ENCODE results near the gene SP6. TPM values are rescaled to one million over a fixed set of nuclear protein-coding genes. Genes with fewer than 3 reads are reported as not detected.

SP6 gene
- total RNA-seq, 2 donors from 2014 or later, result 0.16 to 0.23 TPM

- ATAC-seq, result peak; percentile 95 to 98
- H3K27ac Mint-ChIP-seq, result peak within 1 kb of the TSS; percentile 89
- H3K9me3 Mint-ChIP-seq, result no peaks in the 10 kb centered on the region
These were observed 19.7 kb downstream of the SP6 start, which contains the start of the genes LRRC46 and MRPL10 for GRCh38 chr17:47831003-47831933. LRRC46 (plus strand) TSS chr17:47831670; CDS start chr17:47831990, 320 bp downstream. MRPL10 (minus strand) TSS chr17:47831541; CDS start chr17:47831511, 30 bp downstream.

GRCh38 chr17:47830396-47831002 lies 20.5 kb downstream of the SP6 start:
- no peaks in the 10 kb centered on the region for H3K9me3 Mint-ChIP-seq
- peak overlapping the region; percentile 89 for H3K27ac Mint-ChIP-seq
- ATAC-seq (no peak), DNase-seq (ENCODE audit: low spot score in 2 of 2) (no peak)
- peaks cover 14 to 15% of the 10 kb centered on the region in 2 donors for H3K36me3 Mint-ChIP-seq

More at GRCh38 chr17:47831003-47831933, 19.7 kb downstream of the SP6 start, which contains the start of the genes LRRC46 and MRPL10:
- H3K36me3 Mint-ChIP-seq, result peaks cover 11 to 15% of the 10 kb centered on the region in 2 donors
- DNase-seq (ENCODE audit: low spot score in 2 of 2), result peak; percentile 91 to 93

- Mint-ChIP-seq H3K27ac (peak overlapping the region; percentile 66 to 89), H3K36me3 (peaks cover 14 to 15% of the 10 kb centered on the region in 2 donors), H3K9me3 (no peaks in the 10 kb centered on the region)
- ATAC-seq (peak in 1 of 2 donors; percentile 14), DNase-seq (ENCODE audit: low spot score in 2 of 2) (no peak)
These were observed 21.1 kb downstream of the SP6 start for GRCh38 chr17:47829870-47830269.

GRCh38 chr17:47823519-47823918 lies 27.4 kb downstream of the SP6 start:
- Mint-ChIP-seq H3K9me3 (no peaks in the 10 kb centered on the region), H3K36me3 (peaks cover 5 to 8% of the 10 kb centered on the region in 2 donors), H3K27ac (peak overlapping the region in 1 of 2 donors; percentile 22)
- ATAC-seq (no peak), DNase-seq (ENCODE audit: low spot score in 2 of 2) (no peak)

- ATAC-seq (no peak), DNase-seq (ENCODE audit: low spot score in 2 of 2) (no peak)
- H3K9me3 Mint-ChIP-seq, result no peaks in the 10 kb centered on the region
- peaks cover 0 to 8% of the 10 kb centered on the region in 2 donors for H3K36me3 Mint-ChIP-seq
- H3K27ac Mint-ChIP-seq, result peak overlapping the region in 1 of 2 donors; percentile 93
These were observed 28.2 kb downstream of the SP6 start for GRCh38 chr17:47822785-47823184.

- ATAC-seq, result peak; percentile 97 to 99
- peak; percentile 67 to 86 for DNase-seq (ENCODE audit: low spot score in 2 of 2)
- Mint-ChIP-seq H3K36me3 (peaks cover 0 to 7% of the 10 kb centered on the region in 2 donors), H3K9me3 (no peaks in the 10 kb centered on the region), H3K27ac (peak within 1 kb of the TSS; percentile 86 to 93)
These were observed 29.3 kb downstream of the SP6 start, which contains the start of gene OSBPL7 for GRCh38 chr17:47821424-47822391. OSBPL7 (minus strand) TSS chr17:47821794; CDS start chr17:47820278, 1,516 bp downstream.

- peak overlapping the region; percentile 86 to 93 for H3K27ac Mint-ChIP-seq
- no peaks in the 10 kb centered on the region for H3K9me3 Mint-ChIP-seq
- ATAC-seq (peak in 1 of 2 donors; percentile 1), DNase-seq (ENCODE audit: low spot score in 2 of 2) (no peak)
- H3K36me3 Mint-ChIP-seq, result no peaks in the 10 kb centered on the region
These were observed 29.9 kb downstream of the SP6 start for GRCh38 chr17:47821031-47821423.

GRCh38 chr17:47820033-47820789 lies 30.8 kb downstream of the SP6 start:
- DNase-seq (ENCODE audit: low spot score in 2 of 2) (no peak), ATAC-seq (no peak)
- peak overlapping the region; percentile 82 to 93 for H3K27ac Mint-ChIP-seq
- no peaks in the 10 kb centered on the region for H3K9me3 Mint-ChIP-seq
- no peaks in the 10 kb centered on the region for H3K36me3 Mint-ChIP-seq

- Mint-ChIP-seq H3K9me3 (no peaks in the 10 kb centered on the region), H3K36me3 (no peaks in the 10 kb centered on the region), H3K27ac (no peak overlapping the region)
- DNase-seq (ENCODE audit: low spot score in 2 of 2) (no peak), ATAC-seq (no peak)
These were observed 31.5 kb downstream of the SP6 start for GRCh38 chr17:47819475-47819874.

GRCh38 chr17:47818002-47818695 lies 32.8 kb downstream of the SP6 start:
- no peak overlapping the region for H3K27ac Mint-ChIP-seq
- no peaks in the 10 kb centered on the region for H3K36me3 Mint-ChIP-seq
- DNase-seq (ENCODE audit: low spot score in 2 of 2), result no peak
- no peak for ATAC-seq
- no peaks in the 10 kb centered on the region for H3K9me3 Mint-ChIP-seq

- H3K27ac Mint-ChIP-seq, result peak overlapping the region in 1 of 2 donors; percentile 22
- H3K36me3 Mint-ChIP-seq, result no peaks in the 10 kb centered on the region
- no peaks in the 10 kb centered on the region for H3K9me3 Mint-ChIP-seq
- DNase-seq (ENCODE audit: low spot score in 2 of 2) (no peak), ATAC-seq (no peak)
These were observed 34.0 kb downstream of the SP6 start for GRCh38 chr17:47816947-47817346.

GRCh38 chr17:47816111-47816735 lies 34.7 kb downstream of the SP6 start:
- no peak overlapping the region for H3K27ac Mint-ChIP-seq
- no peaks in the 10 kb centered on the region for H3K9me3 Mint-ChIP-seq
- ATAC-seq, result no peak
- DNase-seq (ENCODE audit: low spot score in 2 of 2), result no peak
- no peaks in the 10 kb centered on the region for H3K36me3 Mint-ChIP-seq

GRCh38 chr17:47815106-47815918 lies 35.7 kb downstream of the SP6 start:
- peaks cover 0 to 4% of the 10 kb centered on the region in 2 donors for H3K36me3 Mint-ChIP-seq
- peak overlapping the region; percentile 21 to 90 for H3K27ac Mint-ChIP-seq
- ATAC-seq, result no peak
- DNase-seq (ENCODE audit: low spot score in 2 of 2), result no peak
- no peaks in the 10 kb centered on the region for H3K9me3 Mint-ChIP-seq

GRCh38 chr17:47813512-47814031 lies 37.4 kb downstream of the SP6 start:
- DNase-seq (ENCODE audit: low spot score in 2 of 2) (no peak), ATAC-seq (no peak)
- no peak overlapping the region for H3K27ac Mint-ChIP-seq
- peaks cover 0 to 10% of the 10 kb centered on the region in 2 donors for H3K36me3 Mint-ChIP-seq
- H3K9me3 Mint-ChIP-seq, result no peaks in the 10 kb centered on the region
